ENCODE results near the gene SERINC5. TPM values are rescaled to one million over a fixed set of nuclear protein-coding genes. Genes with fewer than 3 reads are reported as not detected.
"Not testable (repeated sequence)": the region's sequence is repeated elsewhere in the genome, so short reads cannot be mapped to it uniquely, and the experiment has no call there.

SERINC5 gene
- total RNA-seq, 1 experiment from 2014 or later = 6.9 TPM

DNA sequence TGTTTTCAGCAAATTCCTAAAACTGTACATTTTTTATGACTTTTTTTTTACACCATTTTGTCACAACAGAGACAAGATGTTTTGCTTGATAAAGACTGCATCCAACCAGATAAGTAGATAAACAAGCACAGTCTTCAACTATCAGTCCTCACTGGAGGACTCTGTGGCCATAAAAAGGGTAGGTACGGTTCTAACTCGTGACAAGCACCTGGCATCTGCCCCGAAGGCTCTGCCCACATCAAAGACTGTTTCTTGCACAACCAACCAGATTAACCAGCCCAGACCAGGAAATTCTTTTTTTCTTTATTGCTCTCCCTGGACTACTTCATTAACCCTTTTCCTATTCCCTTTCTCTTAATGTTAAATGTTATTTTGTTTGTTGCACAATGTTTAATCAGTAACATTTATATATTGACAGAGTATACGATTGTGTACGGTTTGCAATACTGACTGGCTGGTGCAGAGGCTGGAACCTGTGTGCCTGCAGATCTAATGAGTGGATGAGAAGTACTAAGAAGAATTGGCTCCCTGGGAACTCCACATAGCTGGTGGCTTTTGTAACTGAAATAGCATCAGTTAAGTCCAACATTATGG is 74.1 kb downstream of the SERINC5 start:
- DNase-seq (ENCODE audit: extremely low read depth, low read depth) = no peak

DNA sequence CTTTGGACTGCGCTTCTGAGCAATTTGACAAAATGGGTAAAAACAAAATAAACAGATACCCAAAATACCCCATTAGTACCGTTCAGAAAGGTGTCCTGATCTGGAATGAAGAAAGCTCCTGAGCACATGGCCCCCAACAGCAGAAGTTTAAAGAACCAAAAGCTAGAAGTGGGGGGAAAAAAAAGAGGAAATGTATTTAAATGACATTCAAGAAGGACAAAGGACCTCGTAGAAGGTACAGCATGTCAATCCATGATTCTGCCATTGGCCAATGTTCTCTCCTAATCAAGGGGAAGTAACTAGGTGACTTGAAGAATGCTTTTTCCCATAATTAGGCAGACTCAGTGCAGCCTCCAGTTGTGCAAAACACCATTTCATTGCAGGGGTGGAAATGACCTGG is 78.6 kb downstream of the SERINC5 start:
- DNase-seq (ENCODE audit: extremely low read depth, low read depth) = no peak

DNA sequence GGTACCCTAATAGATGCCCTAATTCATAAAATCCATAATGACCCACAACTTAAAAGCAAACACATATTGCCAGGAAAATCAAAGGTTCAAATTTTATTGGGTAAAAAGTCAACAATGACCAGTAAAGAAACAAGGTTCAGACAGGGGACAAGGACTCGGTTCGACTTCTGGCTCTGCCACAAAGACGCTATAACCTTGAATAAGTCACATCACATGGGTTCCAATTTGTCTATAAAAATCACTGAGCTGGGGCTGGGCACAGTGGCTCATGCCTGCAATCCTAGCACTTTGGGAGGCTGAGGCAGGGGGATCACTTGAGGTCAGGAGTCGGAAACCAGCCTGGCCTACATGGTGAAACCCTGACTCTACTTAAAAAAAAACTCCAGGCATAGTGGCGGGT is 80.5 kb downstream of the SERINC5 start:
- DNase-seq (ENCODE audit: extremely low read depth, low read depth) = no peak

DNA sequence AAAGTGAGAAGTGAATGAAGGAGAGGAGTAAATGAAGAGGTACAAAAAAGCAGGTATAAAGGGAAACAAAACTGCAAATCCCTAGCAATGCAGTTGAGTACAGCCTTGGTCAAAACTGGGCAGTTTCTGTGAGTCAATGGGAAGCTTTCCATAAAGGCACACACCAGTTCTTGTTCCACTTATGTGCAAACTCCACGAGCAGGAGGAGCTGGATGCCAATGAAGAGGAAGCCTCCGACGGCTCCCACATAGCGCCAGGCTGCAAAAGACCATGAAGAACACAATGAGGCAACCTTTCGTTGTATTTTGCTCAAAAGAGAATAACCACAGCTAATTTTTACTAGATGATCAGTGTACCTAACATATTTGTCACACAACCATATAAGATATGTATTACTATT is 81.1 kb downstream of the SERINC5 start:
- no peak for DNase-seq (ENCODE audit: extremely low read depth, low read depth)

DNA sequence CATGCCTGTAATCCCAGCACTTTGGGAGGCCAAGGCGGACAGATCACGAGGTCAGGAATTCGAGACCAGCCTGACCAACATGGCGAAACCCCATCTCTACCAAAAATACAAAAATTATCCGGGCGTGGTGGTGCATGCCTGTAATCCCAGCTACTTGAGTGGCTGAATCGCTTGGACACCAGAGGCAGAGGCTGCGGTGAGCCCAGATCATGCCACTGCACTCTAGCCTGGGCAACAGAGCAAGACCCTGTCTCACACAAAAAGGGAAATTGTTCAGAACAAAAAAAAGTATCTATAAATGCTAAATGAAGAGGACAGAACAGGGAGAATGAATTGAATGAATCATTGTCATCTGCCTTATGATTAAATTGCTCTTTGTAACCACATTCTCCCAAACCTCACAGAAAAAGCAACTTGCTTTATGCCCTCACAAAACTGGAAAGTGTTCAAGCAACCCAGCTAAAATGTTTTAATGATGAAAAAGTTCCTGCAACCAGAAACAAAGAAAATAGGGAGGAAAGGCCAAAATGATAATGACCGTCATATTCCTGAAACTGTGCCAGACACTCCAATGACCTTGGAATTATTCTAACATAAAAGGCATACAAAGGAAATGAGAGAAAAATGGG is 83.7 kb downstream of the SERINC5 start:
- no peak for DNase-seq (ENCODE audit: extremely low read depth, low read depth)

DNA sequence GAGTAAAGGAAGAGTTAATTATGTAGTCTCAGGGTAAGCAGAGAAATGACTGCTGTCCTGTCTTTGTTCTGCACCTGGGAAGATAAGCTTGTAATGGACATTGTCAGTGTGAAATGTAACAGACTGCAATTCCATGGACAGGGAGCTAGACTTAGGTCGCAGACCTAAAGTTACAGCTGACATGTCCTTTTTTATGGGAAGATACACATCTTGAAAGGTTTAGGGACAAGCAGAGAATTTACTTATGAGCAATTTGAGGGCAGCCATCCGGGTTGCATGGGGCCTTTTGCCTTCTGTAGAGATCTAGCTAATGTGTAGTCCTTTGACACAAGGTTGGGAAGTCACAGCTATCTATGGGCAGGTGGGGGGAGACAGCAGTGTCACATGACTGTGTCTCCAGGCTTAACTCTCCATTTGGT is 85.7 kb downstream of the SERINC5 start:
- DNase-seq (ENCODE audit: extremely low read depth, low read depth) = no peak

DNA sequence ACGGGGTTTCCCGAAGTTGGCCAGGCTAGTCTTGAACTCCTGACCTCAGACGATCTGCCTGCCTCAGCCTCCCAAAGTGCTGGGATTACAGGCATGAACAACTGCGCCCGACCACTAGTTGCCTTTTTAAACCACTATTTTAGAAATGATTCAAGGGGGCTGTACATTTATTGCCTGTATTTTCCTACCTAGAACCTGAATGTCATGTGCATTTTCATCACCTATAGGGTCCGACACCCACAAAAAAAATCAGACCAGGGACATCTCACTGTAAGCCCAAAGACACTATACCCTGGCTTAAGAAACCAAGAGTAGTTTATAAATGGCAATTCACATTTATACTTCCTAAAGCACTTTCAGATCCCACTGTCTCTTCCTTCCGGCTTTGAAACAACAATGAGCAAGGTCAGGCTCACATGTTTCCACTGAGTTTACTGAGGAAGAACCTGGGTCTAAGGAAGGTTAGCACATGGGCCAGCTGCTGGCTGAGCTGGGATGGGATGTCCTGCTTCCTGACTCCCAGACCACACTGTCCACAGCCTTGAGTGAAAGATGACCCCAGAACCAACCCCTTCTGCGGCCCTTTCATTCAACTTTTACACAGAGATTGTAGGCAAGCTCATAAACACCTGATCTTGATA is 87.3 kb downstream of the SERINC5 start:
- DNase-seq (ENCODE audit: extremely low read depth, low read depth) = no peak

DNA sequence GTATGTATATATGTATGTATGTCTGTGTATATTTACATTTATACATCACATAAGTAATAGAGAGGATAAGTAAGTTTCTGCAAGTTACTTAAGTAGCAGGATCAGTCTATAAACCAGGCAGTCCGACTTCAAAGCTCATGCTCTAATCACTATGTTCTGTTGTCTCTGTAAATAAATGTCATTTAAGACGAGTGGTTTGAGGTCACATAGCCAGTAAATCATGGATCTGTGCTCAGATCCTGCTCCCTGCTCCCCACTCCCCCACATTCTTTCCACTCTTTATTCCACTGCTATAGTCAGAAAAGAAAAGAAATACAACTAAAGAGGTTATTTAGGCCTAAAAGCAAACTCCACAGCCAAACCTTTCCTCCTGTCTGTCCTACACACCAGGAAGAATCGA is 90.4 kb downstream of the SERINC5 start:
- no peak for DNase-seq (ENCODE audit: extremely low read depth, low read depth)

DNA sequence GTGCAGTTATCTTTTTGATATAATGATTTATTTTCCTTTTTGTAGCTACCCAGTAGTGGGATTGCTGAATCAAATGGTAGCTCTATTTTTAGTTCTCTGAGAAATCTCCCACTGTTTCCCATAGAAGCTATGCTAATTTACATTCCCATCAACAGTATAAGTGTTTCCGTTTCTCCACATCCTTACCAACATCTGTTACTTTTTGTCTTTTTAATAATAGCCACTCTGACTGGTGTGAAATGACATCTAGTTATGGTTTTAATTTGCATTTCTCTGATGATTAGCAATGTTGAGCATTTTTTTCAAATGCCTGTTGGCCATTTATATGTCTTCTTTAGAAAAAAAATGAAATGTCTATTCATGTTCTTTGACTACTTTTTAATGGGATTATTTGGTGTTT is 94.7 kb downstream of the SERINC5 start:
- no peak for DNase-seq (ENCODE audit: extremely low read depth, low read depth)

DNA sequence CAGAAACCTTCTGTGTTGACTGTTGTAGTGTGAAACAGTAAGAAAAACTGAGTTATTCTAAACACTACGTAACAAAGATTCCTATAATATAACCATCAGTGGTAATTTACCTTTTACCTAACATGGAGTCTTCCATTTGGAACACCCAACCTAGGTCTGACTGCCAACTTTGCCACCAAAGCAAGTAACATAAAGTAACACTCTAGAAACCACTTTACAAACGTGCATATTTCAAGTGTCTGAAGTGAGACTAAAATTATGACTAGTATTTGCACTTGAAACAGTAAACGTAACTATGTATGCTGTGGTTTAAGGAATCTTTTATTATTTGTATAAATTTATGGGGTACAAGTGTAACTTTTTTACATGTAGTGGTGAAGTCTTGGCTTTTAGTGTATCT is 95.6 kb downstream of the SERINC5 start:
- DNase-seq (ENCODE audit: extremely low read depth, low read depth) = no peak

DNA sequence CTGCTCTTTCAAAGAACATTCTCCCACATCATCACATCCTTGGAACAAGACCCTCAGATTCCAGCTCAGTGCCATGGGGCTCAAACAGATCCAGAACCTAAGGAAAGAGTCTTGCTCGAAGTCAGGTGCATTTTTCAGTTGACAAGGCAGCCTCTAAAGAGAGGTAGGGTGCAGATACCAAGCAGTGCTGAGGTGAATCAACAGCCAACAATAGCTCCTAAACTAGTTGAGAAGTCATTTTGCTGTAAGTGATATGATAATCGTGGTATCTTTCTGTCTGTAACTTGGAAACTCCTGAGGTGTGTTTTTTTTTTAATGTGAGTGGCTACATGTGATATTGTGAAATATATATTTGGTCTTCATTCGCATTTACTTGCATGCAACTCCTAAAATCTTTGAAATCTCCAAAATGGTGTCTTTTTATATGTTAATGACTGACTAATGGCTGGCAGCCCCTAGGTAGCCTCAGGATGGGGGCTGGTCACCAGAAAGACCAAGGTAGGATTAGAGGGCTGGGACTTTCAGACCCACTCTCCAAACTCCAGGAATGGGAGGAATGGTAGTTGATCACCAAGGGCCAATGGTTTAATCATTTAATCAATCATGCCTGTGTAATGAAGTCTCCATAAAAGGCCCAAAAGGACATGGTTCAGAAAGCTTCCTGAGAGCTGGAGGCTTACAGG is 96.6 kb downstream of the SERINC5 start:
- no peak for DNase-seq (ENCODE audit: extremely low read depth, low read depth)

DNA sequence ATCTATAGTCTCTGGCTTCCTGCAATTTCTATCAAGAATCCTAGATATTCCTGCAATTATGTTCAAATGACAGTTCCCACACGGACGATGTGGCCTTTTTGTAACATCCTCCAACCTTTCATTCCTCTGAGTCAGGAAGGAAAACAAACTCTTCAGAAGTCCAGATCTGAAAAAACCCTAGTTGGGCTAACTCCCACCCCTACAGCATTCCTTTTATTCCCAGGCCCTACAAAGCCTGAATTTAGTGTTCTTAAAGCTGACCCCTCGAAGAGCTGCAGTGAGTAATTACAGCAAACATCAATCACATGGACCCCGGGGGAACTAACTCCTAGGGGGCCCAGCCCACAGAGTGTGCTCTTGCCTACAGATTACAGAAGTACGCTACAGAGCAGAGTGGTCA is 99.7 kb downstream of the SERINC5 start:
- DNase-seq (ENCODE audit: extremely low read depth, low read depth) = no peak

DNA sequence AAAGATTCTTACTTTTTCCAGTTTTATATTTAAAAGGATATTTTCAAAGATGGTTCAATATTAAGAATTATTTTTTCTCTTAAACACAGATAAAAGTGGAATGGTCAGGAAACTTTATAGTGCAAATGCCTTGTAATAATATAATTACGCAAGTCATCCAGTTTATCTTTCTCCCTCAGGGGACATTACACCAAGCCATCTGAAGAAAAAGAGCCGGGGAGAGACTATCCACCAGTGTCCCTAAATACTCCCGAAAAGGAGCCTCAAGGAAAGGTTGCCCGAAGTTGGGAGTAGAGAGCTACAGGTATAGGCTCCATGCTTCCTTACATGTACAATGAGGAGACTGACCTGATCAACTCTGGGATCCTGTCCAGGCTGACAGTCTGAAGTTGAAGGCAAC is 101.1 kb downstream of the SERINC5 start:
- no peak for DNase-seq (ENCODE audit: extremely low read depth, low read depth)

DNA sequence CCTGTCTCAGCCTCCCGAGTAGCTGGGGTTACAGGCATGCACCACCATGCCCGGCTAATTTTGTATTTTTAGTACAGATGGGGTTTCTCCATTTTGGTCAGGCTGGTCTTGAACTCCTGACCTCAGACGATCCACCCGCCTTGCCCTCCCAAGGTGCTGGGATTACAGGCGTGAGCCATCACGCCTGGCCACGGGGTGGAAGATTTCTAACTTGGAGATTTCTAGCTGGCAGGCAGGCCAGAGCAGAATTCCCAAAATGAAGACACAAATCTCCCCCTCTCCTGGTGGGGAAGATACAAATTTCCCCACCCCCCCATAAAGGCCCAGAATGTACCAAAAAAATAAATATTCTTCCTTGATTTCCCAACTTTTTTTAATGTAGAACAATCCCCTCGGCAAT is 101.6 kb downstream of the SERINC5 start:
- not testable (repeated sequence) for DNase-seq (ENCODE audit: extremely low read depth, low read depth)

DNA sequence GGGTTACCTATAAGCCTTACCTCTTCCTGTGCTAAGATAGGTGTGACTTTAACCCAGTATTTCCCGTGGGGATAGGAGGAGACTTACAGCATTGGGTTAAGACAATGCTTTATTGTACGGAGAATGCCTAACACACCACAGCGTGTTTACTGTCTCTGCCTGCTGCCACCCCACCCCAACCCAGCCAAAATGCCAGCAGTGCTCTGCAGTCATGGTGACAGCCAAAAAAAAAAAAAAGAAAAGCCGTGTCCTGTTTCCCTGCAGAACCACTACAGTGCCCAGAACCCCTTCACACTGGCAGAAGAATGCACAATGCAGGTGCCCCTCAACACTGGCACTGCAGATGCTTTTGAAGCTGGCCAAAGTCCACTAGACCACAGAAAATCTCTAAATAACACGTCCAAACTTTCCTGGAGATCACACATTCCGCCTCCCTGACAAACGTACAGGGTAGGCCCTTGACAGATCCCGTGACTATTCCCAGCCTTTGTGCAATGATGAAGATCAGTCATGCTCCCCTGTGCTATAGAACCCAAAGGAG is 102.2 kb downstream of the SERINC5 start:
- DNase-seq (ENCODE audit: extremely low read depth, low read depth) = no peak

DNA sequence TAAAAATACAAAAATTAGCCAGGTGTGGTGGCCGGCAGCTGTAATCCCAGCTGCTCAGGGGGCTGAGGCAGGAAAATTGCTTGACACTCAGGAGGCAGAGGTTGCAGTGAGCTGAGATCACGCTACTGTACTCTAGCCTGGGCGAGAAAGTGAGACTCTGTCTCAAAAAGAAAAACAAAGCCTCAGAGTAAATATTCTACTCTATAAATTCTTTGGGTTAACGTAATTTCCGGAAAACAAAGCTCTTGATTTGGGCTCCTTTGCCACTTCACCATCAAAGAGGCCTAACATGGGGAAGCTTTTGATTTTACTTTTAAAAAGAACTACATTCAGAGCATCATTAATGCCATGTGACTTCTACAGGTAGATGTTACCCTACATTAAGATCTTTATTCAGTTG is 103.1 kb downstream of the SERINC5 start:
- no peak for DNase-seq (ENCODE audit: extremely low read depth, low read depth)

DNA sequence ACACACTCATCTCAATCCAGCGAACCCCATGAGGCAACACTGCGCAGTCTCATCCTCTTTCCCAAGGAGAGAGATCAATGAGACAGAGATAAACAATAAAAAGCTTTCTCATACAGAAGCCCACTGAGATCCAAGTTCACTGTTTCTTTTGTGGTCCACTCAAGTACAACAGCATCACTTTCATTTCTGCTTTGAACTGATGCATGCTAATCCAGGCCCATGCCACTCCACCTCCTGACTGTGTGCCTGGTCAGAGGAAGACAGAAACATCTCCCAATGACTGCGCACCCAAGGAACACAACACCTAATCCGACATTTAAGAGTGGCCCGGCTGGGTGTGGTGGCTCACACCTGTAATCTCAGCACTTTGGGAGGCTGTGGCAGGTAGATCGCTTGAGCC is 104.0 kb downstream of the SERINC5 start:
- DNase-seq (ENCODE audit: extremely low read depth, low read depth) = no peak

DNA sequence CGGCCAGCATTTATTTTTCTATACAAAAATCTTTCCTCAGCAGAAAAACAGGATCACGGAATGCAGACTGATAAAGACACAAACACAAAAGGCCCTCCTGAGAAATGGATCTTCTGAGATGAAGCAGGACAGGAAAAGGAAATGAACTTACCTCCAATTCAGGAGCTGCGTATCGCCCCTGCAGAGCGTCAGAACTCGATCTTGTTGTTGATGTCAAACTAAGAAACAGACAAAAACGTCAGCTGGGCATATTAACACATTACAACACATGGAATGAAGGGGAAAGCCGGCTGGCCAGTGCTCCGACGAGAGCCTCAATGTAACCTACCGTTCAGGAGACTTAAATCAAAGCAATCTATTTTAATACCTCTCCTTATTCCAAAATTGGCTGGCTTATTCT is 105.1 kb downstream of the SERINC5 start:
- DNase-seq (ENCODE audit: extremely low read depth, low read depth) = no peak

DNA sequence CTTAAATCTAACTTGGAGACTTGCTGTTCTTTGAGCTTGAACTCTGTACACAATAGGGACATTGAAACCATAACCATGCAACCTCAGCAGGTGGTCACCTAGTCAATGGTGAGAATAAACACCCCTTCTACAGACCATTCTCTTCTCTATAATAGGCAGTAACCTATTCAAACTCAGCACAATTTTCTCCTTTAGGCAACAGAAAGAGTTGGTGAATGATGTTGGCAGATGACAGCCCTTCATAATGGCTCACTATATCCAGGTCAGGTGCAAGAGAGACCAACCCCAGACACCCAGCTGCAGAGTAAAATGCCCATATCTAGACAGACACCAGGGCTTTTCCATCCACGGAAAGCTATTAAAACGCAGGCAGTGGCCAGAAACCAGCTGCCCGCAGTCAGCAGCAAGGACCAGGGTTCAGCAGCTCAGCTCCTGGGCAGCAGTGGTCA is 106.7 kb downstream of the SERINC5 start:
- no peak for DNase-seq (ENCODE audit: extremely low read depth, low read depth)

DNA sequence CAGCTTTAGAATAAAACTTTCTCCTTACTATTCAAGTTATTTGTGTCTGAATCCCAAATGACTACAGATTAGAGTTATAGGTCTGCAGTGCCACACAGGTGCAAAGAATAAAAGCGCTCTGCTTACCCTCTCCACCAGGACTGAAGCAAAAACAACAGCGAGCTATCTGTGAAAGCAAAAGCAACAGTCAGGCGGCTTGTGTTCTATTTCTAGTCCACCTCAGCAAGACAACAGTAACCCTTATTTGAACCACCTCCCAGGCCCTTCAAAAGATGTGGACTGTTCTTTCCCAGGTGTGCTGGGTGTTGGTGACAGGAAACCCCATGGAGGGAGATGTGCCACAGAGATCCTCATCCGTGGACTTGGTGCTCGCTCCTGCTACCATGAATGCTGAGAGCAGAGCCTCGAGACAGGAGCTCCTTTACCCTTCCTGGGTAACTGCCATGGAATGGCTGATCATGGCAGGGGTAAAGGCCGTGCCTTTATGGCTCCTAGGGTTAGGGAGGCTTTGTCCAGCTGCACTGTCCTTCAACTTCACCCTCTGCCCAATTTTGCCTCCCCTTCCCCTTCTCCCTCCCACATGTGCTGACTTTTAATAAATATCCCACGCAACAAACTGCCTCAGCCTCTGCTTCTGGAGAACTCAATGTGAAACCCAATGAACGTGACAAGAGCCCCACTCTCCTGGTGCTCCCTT is 108.6 kb downstream of the SERINC5 start:
- DNase-seq (ENCODE audit: extremely low read depth, low read depth) = no peak

DNA sequence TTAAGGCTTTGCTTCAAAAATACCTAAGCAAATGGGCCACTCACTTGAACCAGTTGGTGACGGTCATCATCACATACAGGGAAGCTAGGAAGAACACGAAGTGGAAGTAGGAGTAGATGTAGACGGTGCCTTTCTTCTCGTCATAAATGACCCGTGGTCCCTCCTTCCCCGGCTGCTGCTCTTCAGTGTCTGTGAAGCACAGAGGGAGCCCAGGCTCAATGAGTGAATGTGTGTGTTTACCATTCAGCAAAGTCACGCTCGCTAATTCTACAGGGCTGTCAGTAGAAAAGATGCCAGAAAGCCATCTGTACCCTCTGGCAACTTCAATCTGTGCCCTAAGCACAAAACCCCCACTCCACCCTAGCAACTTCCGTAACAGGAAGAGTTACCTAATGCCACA is 109.8 kb downstream of the SERINC5 start:
- no peak for DNase-seq (ENCODE audit: extremely low read depth, low read depth)

Data from NCI-H460 (cell line).